Inferior parietal cortex (tissue), 1 donor: Measurements from ENCODE around the gene HNRNPA1.
A peak's percentile ranks its signal among the peaks of the same experiment; 100 is the strongest.
"Not testable (repeated sequence)": the region's sequence is repeated elsewhere in the genome, so short reads cannot be mapped to it uniquely, and the experiment has no call there.

Experiments
- DNase-seq: peaks from one replicate; pipeline ENCODE4 v3.0.0-alpha.2; 2016; ENCODE audit errors: extremely low spot score

HNRNPA1 gene

GRCh38 chr12:54298904-54299303 is 18.4 kb downstream of the HNRNPA1 start:
- no peak for DNase-seq

GRCh38 chr12:54299515-54300224 is 19.1 kb downstream of the HNRNPA1 start:
- DNase-seq, result no peak

- DNase-seq, result no peak
These were observed 19.8 kb downstream of the HNRNPA1 start for GRCh38 chr12:54300225-54300731.

- no peak for DNase-seq
These were observed 20.4 kb downstream of the HNRNPA1 start, which contains the start of gene NFE2 for GRCh38 chr12:54300732-54301427. Gene NFE2, minus strand, starts transcription at chr12:54301015. Its CDS starts 5,767 bp downstream, at chr12:54295248.

- no peak for DNase-seq
These were observed 21.0 kb downstream of the HNRNPA1 start for GRCh38 chr12:54301428-54302048.

GRCh38 chr12:54303640-54304039 is 23.1 kb downstream of the HNRNPA1 start:
- DNase-seq, result no peak

GRCh38 chr12:54304187-54304810 is 23.8 kb downstream of the HNRNPA1 start:
- DNase-seq, result no peak

GRCh38 chr12:54306925-54307741 is 26.6 kb downstream of the HNRNPA1 start:
- DNase-seq, result peak; percentile 68

GRCh38 chr12:54311051-54311450 is 30.5 kb downstream of the HNRNPA1 start:
- no peak for DNase-seq

GRCh38 chr12:54312309-54312708 is 31.8 kb downstream of the HNRNPA1 start:
- DNase-seq, result not testable (repeated sequence)

GRCh38 chr12:54321363-54321762 is 40.8 kb downstream of the HNRNPA1 start:
- no peak for DNase-seq

GRCh38 chr12:54324617-54325441 is 44.3 kb downstream of the HNRNPA1 start, which contains the start of gene COPZ1:
Gene COPZ1, plus strand, starts transcription at chr12:54325131. Its CDS starts 33 bp downstream, at chr12:54325164.
- peak; percentile 100 for DNase-seq

GRCh38 chr12:54325442-54326109 is 45.0 kb downstream of the HNRNPA1 start:
- not testable (repeated sequence) for DNase-seq

GRCh38 chr12:54328595-54329337 is 48.2 kb downstream of the HNRNPA1 start:
- DNase-seq, result no peak

- DNase-seq, result no peak
These were observed 49.2 kb downstream of the HNRNPA1 start for GRCh38 chr12:54329759-54330158.

GRCh38 chr12:54330442-54330841 is 49.9 kb downstream of the HNRNPA1 start:
- no peak for DNase-seq

GRCh38 chr12:54331461-54331860 is 50.9 kb downstream of the HNRNPA1 start:
- DNase-seq, result no peak

GRCh38 chr12:54333420-54334034 is 53.0 kb downstream of the HNRNPA1 start:
- no peak for DNase-seq
